ENCODE data around the gene DGKH.

- TF ChIP-seq CTCF (conservative IDR thresholded peaks at IDR 0.05; ENCODE audit: low read length) (no peak), EZH2phosphoT487 (IDR thresholded peaks at IDR 0.05; ENCODE audit: borderline replicate concordance) (no peak)
Observed at GRCh38 chr13:42009057-42009456, 39.4 kb upstream of the DGKH start.
